Heart right ventricle (tissue), 16 donors: ENCODE data around the gene PRICKLE1. TPM values are rescaled to one million over a fixed set of nuclear protein-coding genes. Genes with fewer than 3 reads are reported as not detected.

ENCODE experiments used
- ATAC-seq, 8 donors: fragments of 200-7000 bp; cut with Tn5 transposase; one replicate each; pipeline ENCODE4 v1.9.1; 2020; ENCODE audit warnings: mild to moderate bottlenecking in 8 of 8, moderate library complexity in 8 of 8, moderate number of reproducible peaks in 1 of 8
- DNase-seq, 2 donors: peaks; one replicate each; pipeline ENCODE4 v3.0.0-alpha.2; 2020
- H3K27ac ChIP-seq, 10 donors: fragments of 200-600 bp; sonication (generic) in 2 of 10; one replicate each; pipeline versions ENCODE4 v1.5.0 to v1.8.0; 2020 to 2022; ENCODE audit warnings: mild to moderate bottlenecking in 3 of 10
- H3K27me3 ChIP-seq, 7 donors: fragments of 200-600 bp; one replicate each; pipeline ENCODE4 v1.8.0; 2021 to 2022; ENCODE audit warnings: mild to moderate bottlenecking in 2 of 7
- H3K36me3 ChIP-seq, 9 donors: fragments of 200-600 bp; sonication (generic) in 1 of 9; one replicate each; pipeline versions ENCODE4 v1.5.0 to v1.8.0; 2020 to 2022; ENCODE audit warnings: mild to moderate bottlenecking in 2 of 9
- H3K4me1 ChIP-seq, 9 donors: fragments of 200-600 bp; sonication (generic) in 1 of 9; one replicate each; pipeline versions ENCODE4 v1.5.0 to v1.8.0; 2020 to 2022; ENCODE audit warnings: mild to moderate bottlenecking in 4 of 9
- H3K4me3 ChIP-seq, 10 donors: fragments of 200-600 bp; sonication (generic) in 2 of 10; one replicate each; pipeline versions ENCODE4 v1.5.0 to v1.8.0; 2020 to 2022; ENCODE audit warnings: mild to moderate bottlenecking in 7 of 10, moderate library complexity in 2 of 10
- H3K9me3 ChIP-seq, 11 donors: fragments of 200-600 bp in 10 of 11; sonication (generic) in 2 of 11; one replicate each; pipeline versions ENCODE4 v1.5.0 to v1.8.0; 2013 to 2022; ENCODE audit warnings: mild to moderate bottlenecking in 2 of 11, control low read depth in 1 of 11, moderate library complexity in 1 of 11
- CTCF ChIP-seq, 9 donors: fragments of 200-600 bp; sonication (generic) in 2 of 9; IDR thresholded peaks; one replicate each; pipeline versions ENCODE4 v1.5.0 to v1.8.0; 2021 to 2022; ENCODE audit warnings: antibody characterized with exemption in 9 of 9, mild to moderate bottlenecking in 5 of 9, moderate library complexity in 1 of 9
- WGBS, 2 donors: extraction: QIAGEN DNeasy Blood & Tissue Kit; methylation state at CpG; one replicate each; pipeline ENCODE4 v1.1.7; 2013; ENCODE audit warnings: inconsistent platforms in 1 of 2; 5-methylcytosine and 5-hydroxymethylcytosine counted together
- intact Hi-C, 10 donors: fragments of 100-400 bp; cut with DNase I; formaldehyde crosslinking; loops; one replicate each; pipeline versions ENCODE4 v1.11.1 to v1.14.2; 2022
- polyA plus RNA-seq, 2 donors: library from polyadenylated mRNA; stranded (reverse); fragments of 200-250 nt; gene quantifications; one replicate each; pipeline ENCODE4 v1.2.3, GENCODE V29; 2013
- total RNA-seq, 10 donors: library from RNA; stranded (reverse); fragmentation: NEBNext Ultra II Directional in 3 of 10; extraction: Animal tissue kit (Norgen Biotek cat#: 25700) in 3 of 10; gene quantifications; one replicate each; pipeline versions ENCODE4 v1.2.1 to v1.2.4, GENCODE V29; 2021 to 2023
- donor health status: Arrhythmogenic right ventricular cardiomyopathy.
- donor health status: ischemic (EF 13 %, LVEDD 7.1; RV severe dilation, severe dysfunction).
- donor health status: healthy with polysubstance abuse.
- donor health status: DM: no; HTN: yes; CAD: no.
- donor health status: DM: no; HTN: no; CAD: no.
- donor health status: ischemic (EF 25% LVEDD 6.9; RV normal size, moderate dysfunction).
- donor health status: ischemic (EF 25% LVEDD 5.7; RV mildly dilated, moderate dysfunction).
- donor health status: healthy.
- donor health status: DM: yes; HTN: yes; CAD: no.
- donor health status: Ischemic cardiomyopathy.
- donor health status: ischemic (EF 35%, LVEDD 5.7; RV mildly dilated, moderate dysfunction).
- donor health status: nonischemic (EF 11% LVEDD 7.7; RV severe dilation, severe dysfunction).
- donor health status: DM: yes; HTN: yes; CAD: no.
- donor health status: PGD.
- donor health status: ischemic (EF 29% LVEDD 5.4; RV normal size, mild dysfunction).
- donor health status: nonischemic (EF 23%, LVEDD 6.1; RV moderate dilation, normal function).

PRICKLE1 gene
- total and polyA plus RNA-seq, 12 donors = 2.9 to 36.9 (median 17.8) TPM

- whole genome bisulfite sequencing, 2 donors = 71 to 73% methylated on average over 4 of the region's 4 CpGs
Measured at GRCh38 chr12:42633594-42633993, 44.0 kb upstream of the PRICKLE1 start.

GRCh38 chr12:42631513-42631912 lies 42.0 kb upstream of the PRICKLE1 start:
- WGBS, 2 donors = 64 to 76% methylated on average over 1 of the region's 1 CpG
- no peak for ATAC-seq
- intact Hi-C loops = loop anchor here in 1 of 10 donors (10.0 kb wide), 1 partner anchor 907 kb away; no protein-coding TSS in a partner anchor
- H3K4me1 ChIP-seq = peaks cover 0 to 11% (median 0%) of the 10 kb centered on the region in 9 donors
- H3K4me3 ChIP-seq = no peak overlapping the region
- no peak for DNase-seq
- no peak overlapping the region for H3K27ac ChIP-seq
- no peaks in the 10 kb centered on the region for H3K36me3 ChIP-seq
- no peak for TF ChIP-seq CTCF (IDR thresholded peaks at IDR 0.05)
- no peaks in the 10 kb centered on the region for H3K27me3 ChIP-seq
- H3K9me3 ChIP-seq = no peaks in the 10 kb centered on the region

More at GRCh38 chr12:42633594-42633993, 44.0 kb upstream of the PRICKLE1 start:
- Histone ChIP-seq H3K27ac (no peak overlapping the region), H3K36me3 (no peaks in the 10 kb centered on the region), H3K4me1 (peaks cover 0 to 11% (median 0%) of the 10 kb centered on the region in 9 donors), H3K27me3 (no peaks in the 10 kb centered on the region), H3K4me3 (no peak overlapping the region), H3K9me3 (no peaks in the 10 kb centered on the region)
- no peak for TF ChIP-seq CTCF (IDR thresholded peaks at IDR 0.05)
- DNase-seq (no peak), ATAC-seq (peak in 3 of 8 donors; percentile 52 to 64 (median 55))
- intact Hi-C loops = loop anchor here in 1 of 10 donors (10.0 kb wide), 1 partner anchor 909 kb away; no protein-coding TSS in a partner anchor

GRCh38 chr12:42630314-42630713 lies 40.8 kb upstream of the PRICKLE1 start:
- WGBS, 2 donors = 89 to 93% methylated on average over 1 of the region's 1 CpG
- TF ChIP-seq CTCF (IDR thresholded peaks at IDR 0.05) = no peak
- no peaks in the 10 kb centered on the region for H3K27me3 ChIP-seq
- H3K27ac ChIP-seq = no peak overlapping the region
- no peak for ATAC-seq
- intact Hi-C loops = loop anchor here in 1 of 10 donors (10.0 kb wide), 1 partner anchor 906 kb away; no protein-coding TSS in a partner anchor
- peaks cover 0 to 3% (median 0%) of the 10 kb centered on the region in 11 donors for H3K9me3 ChIP-seq
- H3K4me3 ChIP-seq = no peak overlapping the region
- H3K36me3 ChIP-seq = no peaks in the 10 kb centered on the region
- DNase-seq = no peak
- peaks cover 0 to 11% (median 0%) of the 10 kb centered on the region in 9 donors for H3K4me1 ChIP-seq

DNA sequence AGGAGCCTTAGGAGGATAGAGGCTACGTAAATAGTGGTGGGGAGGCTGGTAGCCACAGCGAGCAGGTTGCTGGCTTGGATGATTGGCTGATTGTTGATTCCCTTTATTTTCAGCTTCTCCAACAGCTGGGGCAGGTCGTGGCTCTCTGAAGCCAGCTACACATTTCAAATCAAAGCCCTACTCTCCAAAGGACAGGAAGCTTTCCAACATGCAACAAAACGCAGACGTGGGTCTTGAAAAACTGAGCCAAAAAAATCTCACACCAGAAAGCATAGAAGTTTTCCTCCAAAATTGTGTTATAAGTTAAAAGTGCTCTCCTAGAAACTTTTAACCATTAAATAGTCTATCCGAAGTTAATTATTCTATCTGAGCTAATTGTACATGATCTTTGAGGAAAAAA lies 37.6 kb upstream of the PRICKLE1 start:
- WGBS, 2 donors = 56 to 59% methylated on average over 6 of the region's 6 CpGs
- H3K9me3 ChIP-seq = peaks cover 0 to 5% (median 0%) of the 10 kb centered on the region in 11 donors
- DNase-seq (no peak), ATAC-seq (no peak)
- no peak for TF ChIP-seq CTCF (IDR thresholded peaks at IDR 0.05)
- intact Hi-C loops = loop anchor here in 1 of 10 donors (1.0 kb wide), 1 partner anchor 11 kb away; no protein-coding TSS in a partner anchor
- H3K27me3 ChIP-seq = no peaks in the 10 kb centered on the region
- no peak overlapping the region for H3K4me3 ChIP-seq
- H3K27ac ChIP-seq = no peak overlapping the region
- peaks cover 0 to 11% (median 0%) of the 10 kb centered on the region in 9 donors for H3K4me1 ChIP-seq
- no peaks in the 10 kb centered on the region for H3K36me3 ChIP-seq
